Measurements from ENCODE around the gene TLR8.

GRCh38 chrX:12891915-12892506 lies 14.4 kb upstream of the TLR8 start:
- TF ChIP-seq CEBPB (IDR thresholded peaks at IDR 0.05; ENCODE audit: low read depth, low read length): no peak
- TF ChIP-seq POLR2A (IDR thresholded peaks at IDR 0.05; ENCODE audit: low read depth, low read length): no peak
- TF ChIP-seq CTCF (conservative IDR thresholded peaks at IDR 0.05; ENCODE audit: low read depth, low read length): no peak
- TF ChIP-seq FOS (IDR thresholded peaks at IDR 0.05; ENCODE audit: low read depth, low read length): no peak

Measured in IMR-90 (cell line).